Caco-2 (cell line): Measurements from ENCODE around the gene TSSK2. TPM values are rescaled to one million over a fixed set of nuclear protein-coding genes. Genes with fewer than 3 reads are reported as not detected.

Experiments used
- BruUV-seq: library from RNA; stranded (reverse); fragments of 400-500 nt; replicated peaks from 2 replicates; lab custom pipeline; 2021; lab: Mats Ljungman, UMichigan
- CTCF ChIA-PET: fragments of 300-600 bp; sonication (Branson Sonifier 250); formaldehyde crosslinking; loops from one replicate; lab custom pipeline; 2022; ENCODE audit warnings: antibody characterized with exemption; lab: Charles Lee
- POLR2A ChIA-PET: fragments of 300-600 bp; sonication (Branson Sonifier 250); formaldehyde crosslinking; loops from one replicate; lab custom pipeline; 2022; ENCODE audit warnings: antibody characterized with exemption; lab: Charles Lee
- DNase-seq, 2 experiments: peaks; one replicate each; pipeline versions ENCODE4 v3.0.0 to v3.0.0-alpha.2; 2020 to 2022
- H3K27me3 ChIP-seq: replicated peaks from 2 replicates; pipeline ENCODE4 v1.6.0; 2011; ENCODE audit warnings: low read length; ENCODE audit not compliant: control insufficient read depth, insufficient read depth
- H3K36me3 ChIP-seq: 2 replicates; pipeline ENCODE4 v1.5.1; 2011; ENCODE audit warnings: low read length; ENCODE audit not compliant: control insufficient read depth, insufficient read depth
- H3K4me1 ChIP-seq: fragments of 250-450 bp; sonication (Bioruptor Pico); 2 replicates; pipeline ENCODE4 v1.5.1; 2020; ENCODE audit warnings: mild to moderate bottlenecking
- H3K4me3 ChIP-seq: 2 replicates; pipeline ENCODE4 v1.5.1; 2011; ENCODE audit warnings: low read depth, mild to moderate bottlenecking, control low read depth, low read length
- H3K9me3 ChIP-seq: fragments of 250-450 bp; sonication (Bioruptor Pico); 2 replicates; pipeline ENCODE4 v1.5.1; 2020; ENCODE audit warnings: mild to moderate bottlenecking, moderate library complexity
- H3K27ac Mint-ChIP-seq: one replicate; pipeline ENCODE4 v1.8.0; 2022; ENCODE audit warnings: mixed read lengths; ENCODE audit not compliant: unreplicated experiment
- H3K27me3 Mint-ChIP-seq: one replicate; pipeline ENCODE4 v1.8.0; 2022; ENCODE audit warnings: mixed read lengths; ENCODE audit not compliant: insufficient read depth, unreplicated experiment
- H3K36me3 Mint-ChIP-seq: one replicate; pipeline ENCODE4 v1.8.0; 2022; ENCODE audit warnings: mild to moderate bottlenecking, mixed read lengths; ENCODE audit not compliant: insufficient read depth, unreplicated experiment
- H3K4me1 Mint-ChIP-seq: one replicate; pipeline ENCODE4 v1.8.0; 2022; ENCODE audit warnings: low read depth, mixed read lengths; ENCODE audit not compliant: unreplicated experiment
- H3K4me3 Mint-ChIP-seq: one replicate; pipeline ENCODE4 v1.8.0; 2022; ENCODE audit warnings: mild to moderate bottlenecking, moderate library complexity, mixed read lengths; ENCODE audit not compliant: unreplicated experiment
- H3K9me3 Mint-ChIP-seq: one replicate; pipeline ENCODE4 v1.8.0; 2022; ENCODE audit warnings: mixed read lengths; ENCODE audit not compliant: unreplicated experiment
- CTCF ChIP-seq, 2 experiments: fragments of 200-600 bp in 1 of 2; IDR thresholded peaks; 1 replicate in 1 of 2; 2 replicates in 1 of 2; pipeline versions ENCODE4 v1.5.1 to v1.8.0; 2011 to 2022; ENCODE audit warnings: antibody characterized with exemption in 1 of 2, control low read depth in 1 of 2, inconsistent platforms in 1 of 2, low read depth in 1 of 2, low read length in 1 of 2, mild to moderate bottlenecking in 1 of 2, moderate library complexity in 1 of 2; ENCODE audit not compliant: insufficient read depth in 1 of 2, severe bottlenecking in 1 of 2, unreplicated experiment in 1 of 2
- intact Hi-C: fragments of 100-400 bp; cut with micrococcal nuclease; formaldehyde crosslinking; loops from one replicate; pipeline ENCODE4 v1.10.0; 2022; ENCODE audit not compliant: unreplicated experiment
- total RNA-seq: library from RNA; stranded (reverse); gene quantifications from 2 replicates; pipeline ENCODE4 v1.2.3, GENCODE V29; 2022

The TSSK2 gene
- total RNA-seq, 1 experiment from 2014 or later = not detected

GRCh38 chr22:19094393-19094997 is 36.6 kb upstream of the TSSK2 start:
- H3K9me3 Mint-ChIP-seq = no peaks in the 10 kb centered on the region
- CTCF ChIA-PET = no interaction called here

GRCh38 chr22:19096555-19096954 is 34.6 kb upstream of the TSSK2 start:
- DNase-seq = no peak
- BruUV-seq = no TSS peak
- Histone ChIP-seq H3K4me3 (no peak overlapping the region), H3K27me3 (no peaks in the 10 kb centered on the region), H3K9me3 (no peaks in the 10 kb centered on the region), H3K36me3 (no peaks in the 10 kb centered on the region), H3K4me1 (no peaks in the 10 kb centered on the region)
- no peaks in the 10 kb centered on the region for H3K4me1 Mint-ChIP-seq
- H3K9me3 Mint-ChIP-seq = no peaks in the 10 kb centered on the region
- intact Hi-C loops = no loop called here
- H3K36me3 Mint-ChIP-seq = peaks cover 32% of the 10 kb centered on the region
- TF ChIP-seq CTCF (IDR thresholded peaks at IDR 0.05; ENCODE audit: insufficient read depth in 1 of 2, low read depth in 1 of 2, low read length in 1 of 2, severe bottlenecking in 1 of 2, unreplicated experiment in 1 of 2) = no peak
- H3K27me3 Mint-ChIP-seq = no peaks in the 10 kb centered on the region
- ChIA-PET POLR2A (no interaction called here), CTCF (interaction anchor here (0.5 kb wide), 1 partner anchor 634 kb away, joined by 5 read pairs; no protein-coding TSS in a partner anchor)
- no peak overlapping the region for H3K27ac Mint-ChIP-seq
- H3K4me3 Mint-ChIP-seq = no peak overlapping the region

More at GRCh38 chr22:19094393-19094997, 36.6 kb upstream of the TSSK2 start:
- no peaks in the 10 kb centered on the region for H3K36me3 ChIP-seq
- no peaks in the 10 kb centered on the region for H3K9me3 ChIP-seq
- H3K27me3 ChIP-seq = no peaks in the 10 kb centered on the region
- no peak overlapping the region for H3K4me3 ChIP-seq
- POLR2A ChIA-PET = no interaction called here
- H3K27ac Mint-ChIP-seq = no peak overlapping the region
- H3K36me3 Mint-ChIP-seq = peaks cover 32% of the 10 kb centered on the region
- no peaks in the 10 kb centered on the region for H3K4me1 Mint-ChIP-seq
- BruUV-seq = no TSS peak
- no peaks in the 10 kb centered on the region for H3K27me3 Mint-ChIP-seq
- no peak for TF ChIP-seq CTCF (IDR thresholded peaks at IDR 0.05; ENCODE audit: insufficient read depth in 1 of 2, low read depth in 1 of 2, low read length in 1 of 2, severe bottlenecking in 1 of 2, unreplicated experiment in 1 of 2)
- intact Hi-C loops = no loop called here
- no peak overlapping the region for H3K4me3 Mint-ChIP-seq
- no peak for DNase-seq
- no peaks in the 10 kb centered on the region for H3K4me1 ChIP-seq

- no peak overlapping the region for H3K4me3 ChIP-seq
- H3K36me3 ChIP-seq = no peaks in the 10 kb centered on the region
- Mint-ChIP-seq H3K36me3 (peaks cover 34% of the 10 kb centered on the region), H3K9me3 (no peaks in the 10 kb centered on the region), H3K27me3 (no peaks in the 10 kb centered on the region), H3K4me3 (no peak overlapping the region), H3K27ac (no peak overlapping the region), H3K4me1 (no peaks in the 10 kb centered on the region)
- no TSS peak for BruUV-seq
- no peaks in the 10 kb centered on the region for H3K9me3 ChIP-seq
- ChIA-PET CTCF (no interaction called here), POLR2A (no interaction called here)
- no peak for DNase-seq
- no peak for TF ChIP-seq CTCF (IDR thresholded peaks at IDR 0.05; ENCODE audit: insufficient read depth in 1 of 2, low read depth in 1 of 2, low read length in 1 of 2, severe bottlenecking in 1 of 2, unreplicated experiment in 1 of 2)
- no peaks in the 10 kb centered on the region for H3K27me3 ChIP-seq
- intact Hi-C loops = no loop called here
- H3K4me1 ChIP-seq = no peaks in the 10 kb centered on the region
These were observed 33.6 kb upstream of the TSSK2 start for GRCh38 chr22:19097518-19097917.
